H9 (cell line): ENCODE measurements around the gene CELF4. TPM values are rescaled to one million over a fixed set of nuclear protein-coding genes. Genes with fewer than 3 reads are reported as not detected.

ENCODE experiments used
- DNase-seq: peaks from one replicate; pipeline ENCODE4 v3.0.0-alpha.2; 2017
- H2AFZ ChIP-seq: one replicate; pipeline ENCODE4 v1.6.1; 2013; ENCODE audit warnings: mild to moderate bottlenecking, low read length, control low read depth, moderate library complexity
- H2AK5ac ChIP-seq: 2 replicates; pipeline ENCODE4 v1.6.1; 2013; ENCODE audit warnings: low read length, control low read depth, mixed read lengths; ENCODE audit not compliant: insufficient read length
- H2BK120ac ChIP-seq: one replicate; pipeline ENCODE4 v1.6.1; 2013; ENCODE audit warnings: low read depth, mild to moderate bottlenecking, low read length, control low read depth, inconsistent platforms; ENCODE audit not compliant: poor library complexity, severe bottlenecking
- H2BK12ac ChIP-seq: 2 replicates; pipeline ENCODE4 v1.6.1; 2013; ENCODE audit warnings: low read length, control low read depth, mixed read lengths, low read depth; ENCODE audit not compliant: insufficient read length
- H2BK15ac ChIP-seq: 2 replicates; pipeline ENCODE4 v1.6.1; 2013; ENCODE audit warnings: low read depth, low read length, control low read depth
- H2BK20ac ChIP-seq: one replicate; pipeline ENCODE4 v1.6.1; 2013; ENCODE audit warnings: low read depth, mild to moderate bottlenecking, low read length, control low read depth, inconsistent platforms; ENCODE audit not compliant: poor library complexity, severe bottlenecking
- H2BK5ac ChIP-seq: 2 replicates; pipeline ENCODE4 v1.6.1; 2013; ENCODE audit warnings: low read length, control low read depth, mixed read lengths; ENCODE audit not compliant: insufficient read length
- H3K14ac ChIP-seq: 2 replicates; pipeline ENCODE4 v1.6.1; 2013; ENCODE audit warnings: low read length, control low read depth; ENCODE audit not compliant: insufficient read depth
- H3K18ac ChIP-seq: 2 replicates; pipeline ENCODE4 v1.6.1; 2013; ENCODE audit warnings: low read depth, mild to moderate bottlenecking, mixed read lengths, low read length, control low read depth; ENCODE audit not compliant: insufficient read length
- H3K23ac ChIP-seq: 2 replicates; pipeline ENCODE4 v1.6.1; 2013; ENCODE audit warnings: low read length, control low read depth, mixed read lengths, low read depth; ENCODE audit not compliant: insufficient read length
- H3K23me2 ChIP-seq: 2 replicates; pipeline ENCODE4 v1.6.1; 2013; ENCODE audit warnings: low read depth, mild to moderate bottlenecking, mixed read lengths, low read length, control low read depth; ENCODE audit not compliant: insufficient read length, poor library complexity, severe bottlenecking
- H3K27ac ChIP-seq: 2 replicates; pipeline ENCODE4 v1.5.1; 2013; ENCODE audit warnings: low read length, control low read depth, mixed read lengths, low read depth; ENCODE audit not compliant: insufficient read length
- H3K27me3 ChIP-seq: 2 replicates; pipeline ENCODE4 v1.6.1; 2013; ENCODE audit warnings: low read length, control low read depth, inconsistent platforms; ENCODE audit not compliant: insufficient read depth
- H3K4ac ChIP-seq: 2 replicates; pipeline ENCODE4 v1.6.1; 2013; ENCODE audit warnings: low read depth, mild to moderate bottlenecking, control low read depth, inconsistent platforms, low read length, moderate library complexity
- H3K4me1 ChIP-seq: 2 replicates; pipeline ENCODE4 v1.6.1; 2013; ENCODE audit warnings: low read length, control low read depth, inconsistent platforms; ENCODE audit not compliant: insufficient read depth
- H3K4me2 ChIP-seq: 2 replicates; pipeline ENCODE4 v1.6.1; 2013; ENCODE audit warnings: low read length, control low read depth, mixed read lengths; ENCODE audit not compliant: insufficient read length, insufficient read depth
- H3K56ac ChIP-seq: 2 replicates; pipeline ENCODE4 v1.6.1; 2013; ENCODE audit warnings: low read depth, mild to moderate bottlenecking, mixed read lengths, low read length, control low read depth; ENCODE audit not compliant: insufficient read length
- H3K79me1 ChIP-seq: 2 replicates; pipeline ENCODE4 v1.6.1; 2013; ENCODE audit warnings: low read depth, mild to moderate bottlenecking, moderate library complexity, low read length, control low read depth, inconsistent platforms; ENCODE audit not compliant: insufficient read depth, poor library complexity, severe bottlenecking
- H3K79me2 ChIP-seq: 2 replicates; pipeline ENCODE4 v1.6.1; 2013; ENCODE audit warnings: low read length, control low read depth, inconsistent platforms; ENCODE audit not compliant: insufficient read depth
- H3K9ac ChIP-seq: 2 replicates; pipeline ENCODE4 v1.6.1; 2013; ENCODE audit warnings: low read length, control low read depth, mixed read lengths; ENCODE audit not compliant: insufficient read length; ENCODE audit errors: extremely low read depth
- H3K9me3 ChIP-seq: one replicate; pipeline ENCODE4 v1.6.1; 2013; ENCODE audit warnings: low read depth, low read length, inconsistent platforms; ENCODE audit not compliant: control insufficient read depth
- H3T11ph ChIP-seq: one replicate; pipeline ENCODE4 v1.6.1; 2013; ENCODE audit warnings: mild to moderate bottlenecking, low read length, control low read depth, inconsistent platforms
- H4K20me1 ChIP-seq: one replicate; pipeline ENCODE4 v1.6.1; 2013; ENCODE audit not compliant: control insufficient read depth, insufficient read length, insufficient read depth
- H4K5ac ChIP-seq: 2 replicates; pipeline ENCODE4 v1.6.1; 2013; ENCODE audit warnings: low read depth, mild to moderate bottlenecking, mixed read lengths, low read length, control low read depth; ENCODE audit not compliant: insufficient read length
- H4K8ac ChIP-seq: replicated peaks from 2 replicates; pipeline ENCODE4 v1.6.1; 2013; ENCODE audit warnings: low read length, control low read depth, mixed read lengths, low read depth; ENCODE audit not compliant: insufficient read length
- H4K91ac ChIP-seq: 2 replicates; pipeline ENCODE4 v1.6.1; 2013; ENCODE audit warnings: low read depth, mild to moderate bottlenecking, moderate library complexity, mixed read lengths, low read length, control low read depth; ENCODE audit not compliant: insufficient read length
- H3K27ac Mint-ChIP-seq, 3 experiments: 2 replicates in 2 of 3; 3 replicates in 1 of 3; pipeline ENCODE4 v1.8.0; 2020 to 2021; ENCODE audit warnings: mixed read lengths in 3 of 3, mild to moderate bottlenecking in 1 of 3, moderate library complexity in 1 of 3
- H3K27me3 Mint-ChIP-seq: 2 replicates; pipeline ENCODE4 v1.8.0; 2021; ENCODE audit warnings: low read depth, mild to moderate bottlenecking, moderate library complexity, mixed read lengths
- H3K36me3 Mint-ChIP-seq, 3 experiments: 2 replicates in 2 of 3; 3 replicates in 1 of 3; pipeline ENCODE4 v1.8.0; 2020 to 2021; ENCODE audit warnings: low read depth in 3 of 3, mixed read lengths in 3 of 3; ENCODE audit not compliant: insufficient read depth in 1 of 3
- H3K4me1 Mint-ChIP-seq, 2 experiments: 2 replicates each; pipeline ENCODE4 v1.8.0; 2020; ENCODE audit warnings: mixed read lengths in 2 of 2
- H3K4me3 Mint-ChIP-seq, 2 experiments: 2 replicates in 1 of 2; 3 replicates in 1 of 2; pipeline ENCODE4 v1.8.0; 2020 to 2021; ENCODE audit warnings: mild to moderate bottlenecking in 2 of 2, mixed read lengths in 2 of 2, moderate library complexity in 1 of 2
- H3K9me3 Mint-ChIP-seq, 2 experiments: 2 replicates in 1 of 2; 3 replicates in 1 of 2; pipeline ENCODE4 v1.8.0; 2020; ENCODE audit warnings: mild to moderate bottlenecking in 2 of 2, mixed read lengths in 2 of 2, moderate library complexity in 1 of 2
- CTCF ChIP-seq: fragments of 200-600 bp; sonication (generic); conservative IDR thresholded peaks from 3 replicates; pipeline ENCODE4 v1.8.0; 2021; ENCODE audit warnings: antibody characterized with exemption, mild to moderate bottlenecking
- WGBS: extraction: QIAGEN DNeasy Blood & Tissue Kit; methylation state at CpG from one replicate; pipeline ENCODE4 v1.1.7; 2013; ENCODE audit warnings: missing lambda C conversion rate, low lambda C conversion rate, mixed read lengths; ENCODE audit not compliant: insufficient read length; ENCODE audit errors: extremely low coverage; 5-methylcytosine and 5-hydroxymethylcytosine counted together
- total RNA-seq: library from RNA; stranded (reverse); gene quantifications from 2 replicates; pipeline ENCODE4 v1.2.1, GENCODE V29; 2021

CELF4 gene
- total RNA-seq, 1 experiment from 2014 or later, result 1.1 TPM

- peaks cover 0 to 13% (median 5%) of the 10 kb centered on the region in 3 experiments; a peak in 3 of 7 replicates for H3K36me3 Mint-ChIP-seq
- Histone ChIP-seq H3K18ac (no peak overlapping the region), H3K4me2 (no peak overlapping the region), H3K79me1 (no peaks in the 10 kb centered on the region), H2BK5ac (no peak overlapping the region), H2BK20ac (no peak overlapping the region), H3K4me1 (peaks cover 3% of the 10 kb centered on the region; the same call in 1 of the 2 replicates), H4K8ac (no peak overlapping the region), H3K79me2 (no peaks in the 10 kb centered on the region), H3T11ph (no peak overlapping the region), H3K4ac (no peak overlapping the region), H2BK15ac (no peak overlapping the region), H3K23ac (no peak overlapping the region), H3K9me3 (peaks cover 5% of the 10 kb centered on the region), H3K14ac (no peak overlapping the region), H4K5ac (no peak overlapping the region), H3K9ac (no peak overlapping the region), H3K27me3 (no peaks in the 10 kb centered on the region), H3K23me2 (no peaks in the 10 kb centered on the region), H2BK120ac (no peak overlapping the region), H2AFZ (no peak overlapping the region), H4K91ac (no peak overlapping the region), H4K20me1 (no peaks in the 10 kb centered on the region), H2BK12ac (no peak overlapping the region), H3K27ac (no peak overlapping the region), H3K56ac (no peak overlapping the region), H2AK5ac (no peak overlapping the region)
- no peak overlapping the region for H3K27ac Mint-ChIP-seq
- no peak for TF ChIP-seq CTCF
- no peak overlapping the region for H3K4me3 Mint-ChIP-seq
- WGBS, result no CpG with 5 or more reads among the region's 1 CpG
- peaks cover 8 to 12% of the 10 kb centered on the region in 2 experiments; a peak in 3 of 5 replicates for H3K9me3 Mint-ChIP-seq
- peaks cover 18 to 28% of the 10 kb centered on the region in 2 experiments for H3K4me1 Mint-ChIP-seq
- H3K27me3 Mint-ChIP-seq, result no peaks in the 10 kb centered on the region; the same call in none of the 2 replicates
- no peak for DNase-seq
These were observed 24.7 kb upstream of the CELF4 start for GRCh38 chr18:37590346-37590745.
